Left hindlimb (tissue), 1 donor: Measurements from ENCODE around the gene SYCN.

ENCODE experiments used
- DNase-seq: peaks from one replicate; pipeline ENCODE4 v3.0.0-alpha.2; 2018

SYCN gene

GRCh38 chr19:39192846-39193245 is 11.2 kb downstream of the SYCN start:
- DNase-seq, result peak; percentile 20

- DNase-seq, result no peak
Measured at GRCh38 chr19:39190768-39191167, 13.3 kb downstream of the SYCN start.

GRCh38 chr19:39188960-39189359 is 15.1 kb downstream of the SYCN start:
- no peak for DNase-seq

GRCh38 chr19:39187552-39187943 is 16.5 kb downstream of the SYCN start:
- DNase-seq, result no peak

- no peak for DNase-seq
Measured at GRCh38 chr19:39186391-39186790, 17.7 kb downstream of the SYCN start.

- DNase-seq, result no peak
Measured at GRCh38 chr19:39183104-39183503, 21.0 kb downstream of the SYCN start.

- no peak for DNase-seq
Measured at GRCh38 chr19:39182174-39182505, 21.9 kb downstream of the SYCN start.

- DNase-seq, result no peak
Measured at GRCh38 chr19:39181500-39182173, 22.4 kb downstream of the SYCN start.

GRCh38 chr19:39180749-39181148 is 23.3 kb downstream of the SYCN start:
- DNase-seq, result no peak

- DNase-seq, result no peak
Measured at GRCh38 chr19:39179754-39180153, 24.3 kb downstream of the SYCN start.

GRCh38 chr19:39178296-39179006 is 25.6 kb downstream of the SYCN start:
- no peak for DNase-seq

GRCh38 chr19:39177736-39178135 is 26.3 kb downstream of the SYCN start:
- no peak for DNase-seq

GRCh38 chr19:39177110-39177699 is 26.9 kb downstream of the SYCN start:
- DNase-seq, result no peak

- DNase-seq, result no peak
Measured at GRCh38 chr19:39175564-39175963, 28.5 kb downstream of the SYCN start.

- DNase-seq, result no peak
Measured at GRCh38 chr19:39174558-39175544, 29.2 kb downstream of the SYCN start.

GRCh38 chr19:39174142-39174541 is 29.9 kb downstream of the SYCN start:
- DNase-seq, result no peak

- no peak for DNase-seq
Measured at GRCh38 chr19:39173502-39173991, 30.5 kb downstream of the SYCN start.

- no peak for DNase-seq
Measured at GRCh38 chr19:39172700-39173501, 31.2 kb downstream of the SYCN start.

- DNase-seq, result no peak
Measured at GRCh38 chr19:39171479-39172465, 32.3 kb downstream of the SYCN start.

- DNase-seq, result no peak
Measured at GRCh38 chr19:39170386-39171231, 33.5 kb downstream of the SYCN start.
